GM18511 (cell line): ENCODE results near the gene SSH2.

Experiments
- ATAC-seq: cut with Tn5 transposase; IDR thresholded peaks from one replicate; pipeline ENCODE4 v1.9.1; 2021; ENCODE audit warnings: mild to moderate bottlenecking, moderate library complexity; ENCODE audit not compliant: unreplicated experiment

The SSH2 gene

DNA sequence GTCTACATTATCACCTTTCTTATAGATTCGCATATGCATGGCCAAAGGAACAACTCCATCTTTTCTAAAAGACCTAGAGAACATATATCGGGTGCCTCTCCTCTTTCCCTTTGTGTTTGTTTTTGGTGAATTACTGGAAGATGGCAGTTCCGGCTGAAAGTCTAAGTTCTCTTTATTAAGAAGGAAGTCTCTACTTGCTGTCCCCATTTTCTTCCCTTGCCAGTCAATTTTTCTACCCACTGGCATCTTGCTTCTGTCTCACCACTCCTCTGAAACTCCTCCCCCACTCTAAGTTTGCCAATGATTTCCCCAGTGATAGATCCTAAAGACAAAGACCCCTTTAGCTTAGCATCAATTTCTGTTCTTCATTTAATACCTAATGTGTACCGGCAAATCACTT lies 213.5 kb downstream of the SSH2 start:
- no peak for ATAC-seq

DNA sequence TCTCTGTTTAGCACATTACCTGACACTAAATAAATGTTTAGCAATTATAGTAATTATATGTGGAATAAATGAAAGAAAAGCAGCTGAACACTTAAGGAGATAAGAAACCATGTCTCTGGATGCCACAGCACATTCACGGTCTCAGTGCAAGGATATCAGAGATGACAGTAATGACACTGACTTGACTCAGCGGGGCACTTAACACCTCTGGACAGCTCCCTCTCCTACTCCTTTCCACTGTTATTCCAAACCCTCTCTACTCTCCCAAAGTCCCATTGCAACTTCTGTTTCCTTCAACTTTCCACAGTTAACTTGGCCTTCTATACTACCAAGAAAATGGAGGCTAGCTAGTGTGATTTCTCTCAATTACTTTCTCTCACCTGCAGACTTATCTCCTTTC lies 214.3 kb downstream of the SSH2 start:
- ATAC-seq, result no peak

DNA sequence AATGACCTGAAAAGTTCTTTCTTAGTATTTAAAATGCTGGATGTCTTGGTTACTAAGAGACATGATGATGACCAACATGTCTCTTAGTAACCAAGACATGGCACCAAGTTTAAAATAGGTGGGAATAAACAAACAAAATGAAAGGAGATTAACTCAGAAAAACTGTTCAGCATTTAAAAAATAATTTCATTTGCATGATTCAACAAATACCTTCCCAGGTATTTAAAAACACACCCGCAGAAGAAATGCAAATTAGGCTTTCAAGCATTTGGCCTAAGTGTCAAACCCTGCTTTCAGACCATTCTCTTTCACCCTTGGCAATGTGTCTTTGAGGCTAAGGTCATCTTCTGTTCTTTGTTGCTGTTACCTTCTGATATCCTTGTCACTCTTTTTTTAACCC lies 215.9 kb downstream of the SSH2 start:
- ATAC-seq, result no peak

DNA sequence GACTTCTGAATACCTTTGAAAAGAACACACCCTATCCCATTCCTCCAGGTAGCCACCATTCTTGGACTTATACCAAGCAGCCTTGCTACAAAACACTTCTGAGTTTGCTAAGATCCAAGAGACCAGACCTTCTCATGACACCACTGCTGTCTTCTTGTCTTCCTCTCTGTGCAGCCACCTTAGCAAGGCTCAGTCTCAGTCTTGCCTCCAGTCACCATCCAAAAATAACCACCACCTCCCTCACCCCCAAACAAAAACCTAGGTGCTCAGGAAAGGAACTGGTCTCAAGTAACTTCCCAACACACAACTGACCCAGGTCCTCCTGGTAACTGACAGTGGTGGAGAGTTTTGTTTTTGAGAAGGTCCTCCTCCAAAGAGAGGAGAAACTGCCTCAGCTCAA lies 216.4 kb downstream of the SSH2 start:
- no peak for ATAC-seq

DNA sequence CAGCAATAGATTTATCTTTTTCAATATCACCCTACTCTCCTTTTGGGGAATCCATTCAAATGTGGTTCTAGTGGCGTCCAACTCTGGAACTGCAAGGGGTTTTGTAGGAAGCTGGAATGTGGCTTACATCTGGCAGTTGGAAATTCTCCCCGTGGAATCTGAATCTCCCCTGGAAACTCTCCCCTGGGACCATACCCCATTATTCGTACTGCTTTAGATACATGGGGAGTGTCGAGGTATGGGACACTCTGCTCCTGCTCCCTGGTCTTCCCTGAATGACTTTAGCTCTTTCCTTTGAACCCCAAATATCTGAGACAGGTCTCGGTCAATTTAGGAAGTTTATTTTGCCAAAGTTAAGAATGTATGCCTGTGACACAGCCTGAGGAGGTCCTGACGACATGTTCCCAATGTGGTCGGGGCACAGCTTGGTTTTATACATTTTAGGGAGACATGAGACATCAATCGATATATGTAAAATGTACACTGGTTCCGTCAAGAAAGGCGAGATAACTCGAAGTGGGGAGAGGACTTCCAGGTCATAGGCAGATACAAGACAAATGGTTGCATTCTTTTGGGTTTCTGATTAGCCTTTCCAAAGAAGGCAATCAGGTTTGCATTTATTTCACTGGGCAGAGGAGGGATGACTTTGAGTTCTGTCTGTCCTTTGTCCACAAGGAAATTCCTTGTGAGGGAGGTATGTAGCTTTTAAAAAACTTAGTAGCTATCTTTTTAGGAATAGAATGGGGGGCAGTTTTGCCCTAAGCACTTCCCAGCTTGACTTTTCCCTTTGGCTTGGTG lies 218.2 kb downstream of the SSH2 start:
- ATAC-seq, result no peak

DNA sequence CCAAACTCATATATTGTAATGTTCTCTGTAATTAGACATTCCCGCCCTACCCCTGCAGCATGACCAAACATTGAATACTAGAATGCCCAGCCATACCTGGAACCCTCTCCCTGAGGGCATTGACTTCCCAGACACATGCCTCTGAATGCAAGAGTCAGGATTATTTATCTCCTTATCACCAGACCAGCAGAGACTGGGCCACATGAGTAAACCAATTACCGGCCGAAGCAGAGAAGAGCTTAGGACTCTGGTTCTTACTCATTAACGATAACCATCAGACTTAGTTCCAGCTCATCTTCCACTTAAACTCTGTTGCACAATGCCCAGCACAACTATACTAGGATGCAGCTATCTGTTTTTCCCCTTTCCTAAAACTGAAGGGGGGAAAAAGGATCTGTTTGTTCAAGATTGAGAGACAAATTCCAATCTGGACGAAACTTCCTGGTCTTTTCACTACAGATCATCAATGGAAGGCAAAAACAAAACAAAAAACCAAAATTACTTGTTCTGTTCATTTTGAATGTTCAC lies 219.1 kb downstream of the SSH2 start:
- no peak for ATAC-seq

DNA sequence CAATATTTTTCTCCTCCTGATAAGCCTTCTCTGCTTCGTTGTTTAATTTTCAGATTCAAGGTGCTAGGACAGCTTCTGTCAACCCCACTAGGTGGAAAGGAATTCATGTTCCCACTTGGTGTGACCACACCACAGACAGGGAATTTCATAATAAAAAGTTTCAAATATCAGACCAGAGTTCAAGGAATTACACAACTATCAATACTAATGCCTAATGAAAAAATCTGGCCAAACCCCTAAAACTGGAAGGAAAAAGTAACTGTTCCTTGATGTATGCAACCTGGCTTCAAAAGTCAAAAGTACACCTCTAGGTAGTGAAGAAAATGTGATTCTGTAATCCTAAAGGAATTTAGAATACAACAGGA lies 219.5 kb downstream of the SSH2 start:
- ATAC-seq, result no peak

DNA sequence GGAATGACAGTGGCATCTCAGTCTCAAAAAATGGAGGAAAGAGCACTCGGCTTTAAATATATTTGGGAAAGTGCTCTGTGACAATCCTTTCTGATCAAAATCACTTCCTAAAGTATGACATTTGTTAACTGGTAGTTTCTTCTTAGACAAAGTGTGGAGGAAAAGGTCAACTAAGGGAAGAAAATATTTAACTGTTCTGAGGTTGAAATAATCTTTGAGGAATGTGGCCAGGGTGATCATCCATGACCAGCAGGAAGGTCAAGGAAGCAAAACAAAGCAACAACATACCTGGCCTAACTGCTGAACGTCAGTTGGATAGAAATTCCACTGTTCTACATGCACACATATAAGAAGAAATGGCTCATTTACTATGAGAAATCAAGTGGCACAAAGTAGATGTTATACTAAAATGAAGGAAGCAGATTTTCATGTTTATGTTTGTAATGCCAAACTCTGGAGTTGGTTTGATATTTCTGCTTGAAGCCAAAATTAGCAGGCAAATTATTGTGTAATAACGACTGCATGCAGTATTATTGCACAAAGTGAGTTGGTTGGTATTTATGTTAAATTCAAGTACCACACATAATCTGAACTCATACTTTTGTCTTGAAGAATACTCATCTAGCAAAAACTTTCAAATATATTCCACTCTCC lies 220.0 kb downstream of the SSH2 start:
- ATAC-seq, result no peak

DNA sequence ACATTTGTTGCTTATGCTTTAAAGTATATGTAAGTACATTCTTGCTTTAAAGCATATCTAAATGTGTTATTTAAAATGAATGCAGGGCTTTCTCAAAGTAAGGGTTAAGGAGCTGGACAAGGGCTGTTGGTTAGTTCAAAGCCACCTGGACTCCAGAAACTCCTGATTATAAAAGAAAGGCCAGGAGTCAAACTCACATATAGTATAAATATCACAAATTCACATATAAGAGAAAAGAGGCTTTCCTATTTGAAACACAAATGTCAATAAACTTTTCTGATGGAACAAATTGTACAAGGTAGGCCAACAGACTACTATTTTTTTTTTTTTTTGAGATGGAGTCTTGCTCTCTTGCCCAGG lies 222.8 kb downstream of the SSH2 start:
- peak; percentile 7 for ATAC-seq

DNA sequence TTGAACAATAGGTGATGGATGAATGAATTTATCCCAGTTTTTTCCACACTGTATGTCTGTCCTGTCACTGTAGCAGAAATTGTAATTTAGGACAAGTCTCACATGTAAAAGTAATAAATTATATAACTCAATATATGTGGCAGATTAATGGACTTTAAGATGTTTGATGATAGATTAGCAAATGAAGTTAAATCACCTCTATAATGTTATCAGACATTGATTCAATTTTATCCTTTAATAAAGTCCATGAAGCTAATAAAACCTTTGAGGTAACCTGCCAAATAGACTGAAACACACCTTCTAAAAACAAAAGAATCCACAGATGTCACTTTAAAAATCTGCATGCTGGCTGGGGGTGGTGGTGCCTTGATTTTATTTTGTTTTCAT lies 224.0 kb downstream of the SSH2 start:
- no peak for ATAC-seq

DNA sequence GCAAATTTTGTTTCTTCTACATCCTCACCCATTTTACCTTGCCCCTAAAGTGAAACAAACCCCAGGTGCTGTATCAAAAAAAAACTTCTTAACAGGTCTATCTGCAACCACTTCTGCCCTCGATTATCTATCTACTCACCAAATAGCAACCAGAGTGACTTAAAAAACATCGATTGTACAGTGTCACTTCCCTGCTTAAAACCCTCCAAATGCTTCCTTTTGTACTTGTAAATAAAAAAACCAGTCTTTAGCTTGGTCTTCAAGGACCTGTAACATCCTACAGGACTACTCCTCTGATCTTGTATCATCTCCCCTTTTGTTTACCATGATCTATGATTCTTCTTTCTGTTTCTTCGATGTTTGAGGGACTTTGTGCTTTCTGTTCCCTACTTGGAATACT lies 224.6 kb downstream of the SSH2 start:
- ATAC-seq, result no peak

DNA sequence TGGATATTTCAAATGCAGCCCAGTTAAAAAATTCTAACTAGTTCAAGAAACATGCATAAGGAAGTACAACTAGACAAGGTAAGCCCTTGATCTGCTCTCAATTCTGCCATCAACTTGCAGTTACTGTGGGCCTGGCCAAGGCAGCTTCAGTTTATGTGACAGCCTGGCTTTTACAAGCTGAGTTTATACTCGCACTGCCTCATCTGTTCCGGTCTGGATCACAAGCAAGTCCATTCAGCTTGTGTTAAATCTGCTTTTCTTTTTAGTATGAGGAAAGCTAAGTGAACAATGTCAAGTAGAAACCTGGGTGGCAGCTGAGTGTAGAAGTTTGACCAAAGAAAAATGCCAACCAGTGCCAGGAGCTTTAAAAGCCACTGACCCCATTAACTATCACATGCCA lies 230.7 kb downstream of the SSH2 start:
- ATAC-seq, result no peak

DNA sequence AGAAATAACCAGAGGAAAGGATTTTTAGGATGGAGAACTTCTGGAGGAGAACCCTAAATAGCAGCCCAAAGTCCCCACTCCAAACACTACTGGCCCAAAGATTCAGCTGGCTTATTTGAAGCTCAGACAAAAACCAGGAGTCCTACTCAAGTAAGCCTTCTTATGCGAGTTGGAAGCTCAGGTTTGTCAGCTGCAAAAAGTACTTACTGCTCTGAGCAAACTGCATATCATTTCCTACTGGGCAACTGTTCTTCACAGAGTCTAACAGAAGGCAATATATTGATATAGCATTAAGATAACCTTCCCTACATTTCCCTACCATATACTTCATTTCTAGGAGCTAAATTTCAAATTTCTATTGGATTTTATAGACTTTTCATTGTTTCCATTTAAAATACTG lies 231.2 kb downstream of the SSH2 start:
- no peak for ATAC-seq

DNA sequence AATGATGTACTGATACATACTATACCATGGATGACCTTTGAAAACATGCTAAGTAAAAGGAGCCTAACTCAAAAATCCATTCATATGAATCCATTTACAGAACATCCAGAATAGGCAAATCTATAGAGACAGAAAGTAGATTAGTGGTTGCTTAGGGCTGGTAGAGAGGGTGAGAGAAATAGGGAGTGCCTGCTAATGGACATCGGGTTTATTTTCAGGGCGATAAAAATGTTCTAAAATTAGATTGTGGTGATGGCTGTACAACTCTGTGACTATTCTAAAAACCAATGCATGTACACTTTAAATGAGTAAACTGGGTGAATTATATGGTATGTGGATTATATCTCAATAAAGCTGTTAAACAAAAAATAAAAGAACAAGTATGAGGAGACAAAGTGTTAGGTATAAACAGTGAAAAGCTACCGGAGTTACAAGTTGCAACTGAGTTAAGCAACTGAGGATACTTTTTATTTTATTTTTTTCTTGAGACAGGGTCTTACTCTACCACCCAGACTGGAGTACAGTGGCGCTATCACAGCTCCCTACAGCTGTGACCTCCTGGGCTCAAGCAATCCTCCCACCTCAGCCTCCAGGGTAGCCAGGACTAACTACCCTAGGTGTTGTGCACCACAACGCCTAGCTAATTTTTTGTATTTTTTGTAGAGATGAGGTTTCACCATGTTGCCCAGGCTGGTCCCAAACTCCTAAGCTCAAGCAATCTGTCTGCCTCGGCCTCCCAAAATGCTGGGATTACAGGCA lies 231.8 kb downstream of the SSH2 start:
- no peak for ATAC-seq

DNA sequence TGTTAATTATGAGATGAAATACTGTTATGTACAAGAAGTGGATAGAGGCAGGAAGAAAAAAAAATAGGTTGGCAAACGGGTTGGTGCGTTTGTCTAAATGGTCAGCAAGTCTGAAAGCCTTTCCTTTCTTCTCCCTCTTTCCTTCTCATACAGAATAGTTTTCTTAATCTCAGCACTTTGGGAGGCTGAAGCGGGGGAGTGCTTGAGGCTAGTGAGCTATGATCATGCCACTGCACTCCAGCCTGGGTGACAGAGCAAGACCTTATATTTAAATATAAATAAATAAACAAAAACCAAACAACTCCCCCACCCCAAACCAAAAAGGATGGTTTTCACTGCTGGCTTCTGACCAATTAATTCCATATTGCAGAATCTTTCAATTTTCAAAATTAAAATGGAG lies 232.7 kb downstream of the SSH2 start:
- no peak for ATAC-seq

DNA sequence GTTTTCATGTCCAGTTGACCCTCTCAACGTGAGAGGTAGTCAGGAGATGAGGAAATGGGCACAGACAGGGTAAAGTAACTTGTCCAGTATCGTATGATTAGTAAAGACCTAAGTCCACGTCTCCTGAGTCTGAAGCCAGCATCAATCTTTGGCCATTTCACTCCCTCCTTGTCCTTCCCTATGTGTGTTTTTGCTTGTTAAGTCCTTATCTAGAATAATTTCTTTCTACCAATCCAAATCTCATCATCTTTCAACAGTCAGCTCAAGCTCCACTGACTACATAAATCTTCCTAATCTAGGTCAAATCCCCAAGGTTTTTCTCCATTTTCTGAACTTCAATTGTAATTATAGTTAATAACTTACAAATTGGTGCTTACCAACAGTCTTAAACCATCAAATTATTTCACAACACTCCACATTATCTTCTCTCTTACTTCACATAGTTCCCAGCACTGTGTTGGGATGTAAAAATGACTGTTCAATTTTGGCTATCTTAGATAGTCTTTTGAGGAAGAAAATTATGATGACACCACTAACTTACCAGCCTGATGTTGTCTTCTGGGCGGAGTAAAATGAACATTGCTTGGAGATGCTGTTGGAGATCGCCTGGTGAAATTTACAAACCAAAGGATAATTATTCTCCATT lies 235.0 kb downstream of the SSH2 start:
- no peak for ATAC-seq

DNA sequence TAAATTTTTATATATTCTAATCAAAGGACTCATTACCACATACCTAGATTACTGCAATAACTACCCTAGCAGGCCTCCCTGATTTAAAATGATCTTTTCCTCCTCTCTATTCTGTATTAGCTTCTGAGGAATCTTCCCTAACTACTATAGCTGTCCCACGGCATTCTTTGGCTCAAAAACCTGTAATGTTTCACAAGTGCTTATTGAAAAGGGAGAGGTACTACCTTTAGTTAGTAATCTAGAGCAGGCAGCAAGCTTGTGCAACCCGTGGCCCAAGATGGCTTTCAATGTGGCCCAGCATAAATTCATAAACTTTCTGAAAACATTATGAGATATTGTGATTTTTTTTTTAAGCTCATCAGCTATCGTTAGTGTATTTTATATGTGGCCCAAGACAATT lies 236.3 kb downstream of the SSH2 start:
- ATAC-seq, result no peak

DNA sequence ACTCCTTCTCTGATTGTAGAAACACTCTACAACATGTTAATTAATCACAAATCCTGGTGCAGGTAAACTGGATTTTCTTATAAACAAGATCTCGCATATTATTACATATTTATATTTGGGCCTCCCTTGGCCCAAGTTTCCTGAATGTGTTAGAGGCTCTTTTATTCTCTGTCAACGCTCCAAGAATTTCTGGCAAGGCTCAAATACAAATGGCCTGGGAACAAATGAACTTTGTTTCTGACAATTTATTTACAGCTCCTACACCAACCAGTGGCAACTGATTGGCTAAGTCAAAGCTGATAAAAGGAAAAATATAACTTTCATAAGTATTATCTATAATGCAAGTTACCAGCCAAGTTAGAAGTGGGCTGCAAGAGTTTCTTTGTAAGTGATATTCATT lies 242.4 kb downstream of the SSH2 start:
- no peak for ATAC-seq

DNA sequence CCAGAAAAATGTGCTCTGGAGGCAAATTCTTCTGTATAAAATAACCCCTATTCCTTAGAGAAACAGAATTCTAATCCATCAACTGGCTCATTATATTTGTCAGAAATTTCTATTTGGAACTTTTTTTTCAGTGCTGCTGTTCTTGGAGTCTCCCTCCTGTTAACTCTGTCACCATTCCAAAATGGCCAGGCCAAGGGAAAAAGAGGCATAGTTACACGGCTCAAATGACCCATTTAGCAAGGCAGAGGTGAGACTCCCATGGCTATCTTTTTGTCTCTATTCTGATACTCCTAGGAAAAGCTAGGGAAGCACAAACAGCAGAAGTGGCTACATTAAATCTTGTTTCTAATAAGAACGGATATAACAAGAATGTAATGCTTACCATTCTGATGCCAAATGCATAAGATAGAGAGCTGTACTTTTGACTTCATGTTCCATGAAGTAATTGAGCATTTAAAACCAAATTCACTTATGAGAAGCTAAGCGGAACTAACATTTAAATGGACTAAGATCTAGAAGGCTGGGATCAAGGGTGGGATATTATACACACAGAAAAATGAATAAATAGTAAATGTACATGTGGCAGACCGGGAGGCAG lies 242.9 kb downstream of the SSH2 start:
- ATAC-seq, result no peak

DNA sequence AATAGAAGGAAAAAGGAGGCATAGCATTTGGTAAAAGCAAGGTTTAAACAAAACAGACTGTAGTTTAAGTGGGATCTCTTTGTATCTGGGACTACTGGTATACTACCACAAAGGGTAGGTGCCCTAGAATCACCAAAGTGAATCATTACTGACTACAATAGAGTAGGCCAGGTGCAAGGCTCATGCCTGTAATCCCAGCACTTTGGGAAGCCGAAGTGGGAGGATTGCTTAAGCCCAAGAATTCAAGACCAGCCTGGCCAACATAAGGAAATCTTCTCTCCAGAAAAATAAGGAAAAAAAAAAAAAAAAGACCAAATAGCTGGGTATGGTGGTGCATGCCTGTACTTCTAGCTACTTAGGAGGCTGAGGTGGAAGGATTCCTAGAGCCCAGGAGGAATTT lies 246.5 kb downstream of the SSH2 start:
- ATAC-seq, result no peak

DNA sequence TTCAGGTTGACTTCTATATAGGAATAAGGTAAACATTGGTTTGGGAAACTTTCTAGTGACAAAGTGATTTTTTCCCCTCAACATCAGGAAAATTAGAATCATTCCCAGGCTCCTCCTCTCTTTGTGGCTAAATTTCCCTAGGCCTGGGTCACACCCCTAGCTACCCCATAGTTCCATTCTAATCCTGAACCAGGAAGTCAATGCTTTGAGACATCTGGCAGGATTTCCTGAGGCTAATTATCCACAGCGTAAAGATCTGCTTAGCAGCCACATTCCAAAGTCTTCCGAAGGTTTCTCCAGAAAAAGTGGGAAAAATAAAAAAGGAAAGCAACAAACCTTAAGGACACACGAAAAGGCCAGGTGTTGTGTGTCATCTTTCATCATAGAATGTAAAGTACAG lies 247.0 kb downstream of the SSH2 start:
- no peak for ATAC-seq
